SIG-M5 (cell line): ENCODE measurements around the gene TLE7.

Source experiments
- DNase-seq: peaks from one replicate; lab custom pipeline; 2025; lab: John Stamatoyannopoulos, UW

The TLE7 gene

DNA sequence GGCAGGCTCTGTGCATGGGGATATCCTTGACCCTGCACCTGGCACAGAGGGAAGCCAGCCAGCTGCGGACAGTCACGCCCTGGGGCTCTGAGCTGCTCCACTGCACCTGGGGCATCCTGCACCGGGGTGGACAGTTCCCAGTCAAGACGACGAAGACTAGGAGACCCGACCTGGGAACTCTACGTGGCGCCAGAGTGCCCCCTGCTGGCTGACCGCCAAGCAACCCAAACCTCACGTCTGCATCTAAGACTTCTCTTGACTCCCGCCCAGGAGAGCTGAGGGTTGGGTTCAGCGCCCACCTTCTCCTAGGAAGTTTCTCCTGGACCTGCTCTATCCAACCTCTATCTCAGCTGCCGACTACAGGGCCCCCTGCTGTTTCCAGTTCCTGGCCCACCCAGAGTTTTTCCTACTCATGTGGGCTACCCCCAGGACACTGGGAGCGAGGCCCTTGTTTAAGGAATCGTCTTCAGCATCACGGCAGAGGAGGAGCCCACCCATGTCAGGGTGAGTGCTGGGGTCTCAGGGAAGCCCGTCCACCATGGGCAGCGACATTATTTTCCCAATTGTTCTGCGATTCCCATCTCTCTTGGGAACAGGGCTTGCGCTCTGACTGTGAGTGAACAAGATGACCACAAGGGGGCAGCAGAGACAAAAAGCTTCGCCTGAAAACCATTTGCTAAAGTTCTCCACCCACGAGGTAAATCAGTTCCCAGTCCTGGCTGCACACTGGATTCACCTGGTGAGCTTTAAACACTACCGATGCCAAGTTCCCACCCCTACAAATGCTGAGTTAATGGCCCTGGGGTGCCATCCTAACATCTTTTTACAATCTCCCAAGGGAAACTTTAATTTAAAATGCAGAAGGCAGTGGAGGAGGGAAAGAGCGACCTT lies 29.3 kb downstream of the TLE7 start:
- DNase-seq: no peak

DNA sequence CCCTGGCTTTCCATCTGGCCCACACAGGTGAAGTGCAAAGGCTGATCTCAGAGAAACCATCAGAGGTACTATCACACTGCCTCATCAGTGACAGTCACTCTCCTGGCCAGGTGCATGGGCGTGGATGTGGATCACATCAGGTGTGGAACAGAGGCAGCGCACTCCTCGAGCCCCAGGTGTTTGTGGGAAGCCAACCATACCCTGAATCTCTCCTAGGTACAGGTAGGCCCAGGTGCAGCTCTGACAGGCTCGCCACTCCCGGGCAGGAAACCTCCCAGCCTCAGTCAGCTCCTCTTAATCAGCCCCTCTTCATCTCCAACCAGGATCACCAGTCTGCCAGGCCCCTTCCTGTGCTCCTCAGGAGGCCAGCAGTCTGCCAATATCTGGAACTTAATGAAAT lies 31.7 kb downstream of the TLE7 start:
- no peak for DNase-seq

- no peak for DNase-seq
Measured at GRCh38 chr16:71409011-71409775, 32.7 kb downstream of the TLE7 start.

GRCh38 chr16:71408536-71408935 lies 33.3 kb downstream of the TLE7 start:
- no peak for DNase-seq

GRCh38 chr16:71407731-71408130 lies 34.1 kb downstream of the TLE7 start:
- no peak for DNase-seq

- no peak for DNase-seq
Measured at GRCh38 chr16:71406724-71407123, 35.1 kb downstream of the TLE7 start.

- DNase-seq: no peak
Measured at GRCh38 chr16:71406316-71406715, 35.5 kb downstream of the TLE7 start.

DNA sequence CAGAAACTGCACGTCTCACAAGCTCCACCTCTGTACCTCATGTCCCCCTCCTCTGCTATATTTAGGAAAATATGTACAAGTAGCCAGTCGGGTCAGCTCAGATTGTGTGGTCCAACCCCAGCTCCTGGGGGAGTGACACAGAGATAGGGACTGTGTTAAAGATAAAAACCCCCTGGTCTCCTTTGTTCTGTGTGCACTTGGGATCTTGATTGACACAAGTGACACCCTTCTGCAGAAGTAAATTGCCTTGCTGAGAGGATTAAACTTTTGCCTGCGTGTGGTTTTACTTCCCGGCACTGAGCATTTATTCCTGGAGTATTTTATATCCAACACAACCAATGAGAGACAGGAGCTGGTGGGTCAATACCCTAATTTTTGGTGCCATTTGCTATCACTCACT lies 37.5 kb downstream of the TLE7 start:
- DNase-seq: no peak

DNA sequence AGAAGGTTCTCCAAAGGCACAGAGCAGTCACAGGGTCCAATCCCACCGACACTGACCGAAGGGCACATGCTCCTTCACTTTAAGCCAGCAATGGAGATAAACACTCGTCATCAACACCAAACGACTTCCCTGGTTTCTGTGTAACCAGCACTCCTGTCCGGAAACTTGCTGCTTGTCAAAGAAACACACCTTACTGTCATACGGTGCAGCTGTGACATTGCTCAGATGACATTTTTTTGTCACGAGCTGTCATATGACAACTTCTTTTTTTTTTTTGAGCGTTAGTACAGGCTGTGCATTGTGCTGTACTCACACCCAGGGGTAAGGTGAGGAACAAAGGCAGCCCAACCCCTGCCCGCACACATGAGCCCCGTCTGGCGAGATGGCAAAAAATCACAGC lies 39.2 kb downstream of the TLE7 start:
- no peak for DNase-seq

- DNase-seq: no peak
Measured at GRCh38 chr16:71402007-71402406, 39.8 kb downstream of the TLE7 start.

DNA sequence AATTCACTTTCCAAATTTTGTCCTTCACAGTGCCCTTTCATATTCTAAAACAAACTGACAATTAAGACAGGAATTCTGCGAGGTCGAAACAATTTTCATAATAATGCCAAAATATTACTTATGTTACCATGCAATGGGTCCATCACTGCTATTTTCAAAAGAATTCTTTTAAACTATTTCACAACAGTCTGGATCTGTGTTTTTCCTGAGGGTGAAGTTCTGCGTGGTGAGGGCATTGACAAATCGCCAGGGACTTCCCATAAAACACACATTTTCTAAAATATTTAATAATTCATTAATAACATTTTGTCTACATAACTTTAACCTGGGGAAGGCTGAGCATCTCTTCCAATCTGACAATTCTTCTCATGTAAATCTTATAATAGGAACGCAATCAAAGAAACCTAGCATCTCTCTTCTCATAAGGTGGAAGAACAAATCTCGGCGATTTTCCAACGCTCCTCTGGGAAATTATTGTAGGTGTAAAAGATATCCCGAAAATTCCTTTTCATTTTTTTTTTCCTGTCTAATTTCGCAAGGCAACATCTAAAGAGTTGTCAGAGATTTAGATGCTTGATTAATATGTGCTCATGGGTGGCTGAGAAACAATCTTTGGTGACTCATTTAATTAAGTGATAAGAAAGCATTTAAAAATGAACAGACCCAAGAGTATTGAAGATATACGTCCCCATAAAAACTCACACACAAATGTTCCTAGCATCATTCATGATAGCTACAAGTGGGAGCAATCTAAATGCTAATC lies 41.9 kb downstream of the TLE7 start:
- DNase-seq: no peak

- no peak for DNase-seq
Measured at GRCh38 chr16:71396594-71396993, 45.3 kb downstream of the TLE7 start.

DNA sequence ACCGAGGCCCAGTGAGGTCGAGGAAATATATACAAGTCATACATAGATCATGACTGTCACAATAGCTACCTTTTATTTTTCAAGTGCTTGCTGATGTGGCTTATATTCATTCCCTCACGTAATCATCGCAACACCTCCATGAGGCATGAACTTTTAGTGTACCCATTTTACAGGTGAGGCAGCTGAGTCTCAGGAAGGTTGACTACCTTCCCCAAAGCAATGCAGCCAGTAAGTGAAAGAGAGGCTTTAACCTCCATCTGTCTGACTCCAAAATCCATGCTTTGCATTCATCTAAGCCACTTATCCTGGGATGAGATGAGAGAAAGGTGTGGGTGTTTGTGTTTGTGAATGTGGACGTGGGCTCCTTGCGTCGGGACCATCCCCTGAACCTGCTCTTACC lies 52.5 kb downstream of the TLE7 start:
- DNase-seq: no peak

GRCh38 chr16:71387045-71387871 lies 54.6 kb downstream of the TLE7 start:
- DNase-seq: no peak

GRCh38 chr16:71384073-71384724 lies 57.7 kb downstream of the TLE7 start:
- no peak for DNase-seq

- no peak for DNase-seq
Measured at GRCh38 chr16:71383054-71383773, 58.6 kb downstream of the TLE7 start.

DNA sequence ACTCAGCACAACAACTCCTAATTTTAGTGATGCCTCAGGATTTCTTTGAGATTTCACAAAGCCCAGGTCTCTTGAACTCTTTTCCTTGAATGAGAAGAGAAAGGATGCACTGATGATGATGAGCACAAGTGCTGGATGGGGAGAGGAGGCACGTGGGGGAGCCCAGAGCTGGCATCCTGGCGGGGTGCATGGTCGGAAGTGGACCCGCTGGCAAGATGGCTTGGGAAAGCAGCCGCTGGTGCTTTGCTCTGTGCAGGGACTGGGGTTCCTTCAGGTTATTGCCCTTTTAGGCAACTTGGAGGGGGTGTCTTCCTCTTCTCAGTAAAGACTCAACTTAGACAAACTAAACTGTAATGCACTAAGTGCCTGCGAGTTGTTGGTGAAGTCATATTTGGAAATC lies 61.0 kb downstream of the TLE7 start:
- no peak for DNase-seq
